ENCODE results near the gene GTF2H3. TPM values are rescaled to one million over a fixed set of nuclear protein-coding genes. Genes with fewer than 3 reads are reported as not detected.

GTF2H3 gene
- total and polyA plus RNA-seq, 9 of the 15 experiments (the other 6 are each of a cell fraction or from before 2014, with no cell fraction given), result 22.7 to 99.7 (median 49.6) TPM

DNA sequence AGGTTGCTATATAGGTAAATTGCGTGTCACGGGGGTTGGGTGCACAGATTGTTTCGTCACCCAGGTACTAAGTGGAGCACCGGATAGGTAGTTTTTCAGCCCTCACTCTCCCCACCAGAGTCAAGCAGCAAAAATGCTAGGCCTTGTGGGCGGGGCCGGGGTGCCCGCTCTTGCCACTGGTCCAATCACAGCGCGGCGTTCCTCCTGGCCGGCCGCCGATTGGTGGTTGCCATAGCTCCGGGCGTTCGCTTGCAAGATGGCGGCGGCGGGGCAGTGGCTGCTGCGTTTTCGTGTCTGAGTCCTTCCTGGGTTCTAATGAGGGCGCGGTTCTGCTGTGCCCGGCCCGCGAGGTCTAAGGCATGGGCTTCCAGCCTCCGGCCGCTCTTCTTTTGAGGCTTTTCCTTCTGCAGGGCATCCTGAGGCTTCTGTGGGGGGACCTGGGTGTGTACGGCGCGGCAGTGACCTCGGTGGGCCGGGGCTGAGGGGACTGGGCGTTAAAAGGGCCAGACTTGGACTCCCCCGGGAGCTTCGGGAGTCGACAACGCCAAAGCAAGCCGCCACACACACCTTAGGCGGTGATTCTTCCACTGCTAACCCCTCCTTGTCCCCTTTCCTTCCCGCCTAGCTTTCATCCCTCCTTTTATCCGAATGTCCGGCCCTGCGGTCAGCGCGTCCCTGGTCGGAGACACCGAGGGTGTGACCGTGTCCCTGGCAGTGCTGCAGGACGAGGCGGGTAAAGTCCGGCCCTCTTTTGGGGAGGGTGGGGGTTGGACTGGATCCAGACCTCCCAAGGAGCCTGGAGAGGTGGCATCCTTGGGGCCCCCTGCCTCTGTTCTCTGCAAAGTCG, 37.5 kb downstream of the GTF2H3 start, which contains the start of gene TCTN2 (continued):
- TF ChIP-seq IFI16 (CRISPR knock-in tag; IDR thresholded peaks at IDR 0.05) (no peak), NRF1 (conservative IDR thresholded peaks at IDR 0.05 in 1 of 2, IDR thresholded peaks at IDR 0.05 in 1 of 2) (0 out of 4 replicates have a peak, but pooled peaks of 1 of the 2 experiments have one; percentile 23), YY1 (IDR thresholded peaks at IDR 0.05; ENCODE audit: borderline replicate concordance in 1 of 3, control insufficient read depth in 1 of 3, extremely low read depth in 1 of 3, insufficient read depth in 3 of 3, insufficient read length in 1 of 3, insufficient replicate concordance in 2 of 3, low read depth in 1 of 3, low read length in 2 of 3) (peak; percentile 89 to 99 (median 98)), NFYB (IDR thresholded peaks at IDR 0.05; ENCODE audit: extremely low read depth, insufficient read length) (peak; percentile 86), RBFOX2 (IDR thresholded peaks at IDR 0.05; ENCODE audit: low read depth, low read length) (peak; percentile 63), MAZ (CRISPR knock-in tag; conservative IDR thresholded peaks at IDR 0.05 in 1 of 2, IDR thresholded peaks at IDR 0.05 in 1 of 2) (0 out of 4 replicates have a peak, but pooled peaks of 1 of the 2 experiments have one; percentile 19), RNF2 (IDR thresholded peaks at IDR 0.05) (no peak), ZNF57 (CRISPR knock-in tag; IDR thresholded peaks at IDR 0.05) (no peak), MCM2 (IDR thresholded peaks at IDR 0.05; ENCODE audit: low read depth) (no peak), CXXC5 (CRISPR knock-in tag; IDR thresholded peaks at IDR 0.05) (peak; percentile 70), GTF3C2 (IDR thresholded peaks at IDR 0.05; ENCODE audit: borderline replicate concordance, extremely low read depth, insufficient read length) (no peak), ZNF23 (CRISPR knock-in tag; IDR thresholded peaks at IDR 0.05) (no peak), PCBP1 (IDR thresholded peaks at IDR 0.05; ENCODE audit: low read depth, low read length, poor library complexity, severe bottlenecking) (no peak), GMEB1 (CRISPR knock-in tag; IDR thresholded peaks at IDR 0.05) (no peak)
- TF ChIP-seq, protein P1, sequence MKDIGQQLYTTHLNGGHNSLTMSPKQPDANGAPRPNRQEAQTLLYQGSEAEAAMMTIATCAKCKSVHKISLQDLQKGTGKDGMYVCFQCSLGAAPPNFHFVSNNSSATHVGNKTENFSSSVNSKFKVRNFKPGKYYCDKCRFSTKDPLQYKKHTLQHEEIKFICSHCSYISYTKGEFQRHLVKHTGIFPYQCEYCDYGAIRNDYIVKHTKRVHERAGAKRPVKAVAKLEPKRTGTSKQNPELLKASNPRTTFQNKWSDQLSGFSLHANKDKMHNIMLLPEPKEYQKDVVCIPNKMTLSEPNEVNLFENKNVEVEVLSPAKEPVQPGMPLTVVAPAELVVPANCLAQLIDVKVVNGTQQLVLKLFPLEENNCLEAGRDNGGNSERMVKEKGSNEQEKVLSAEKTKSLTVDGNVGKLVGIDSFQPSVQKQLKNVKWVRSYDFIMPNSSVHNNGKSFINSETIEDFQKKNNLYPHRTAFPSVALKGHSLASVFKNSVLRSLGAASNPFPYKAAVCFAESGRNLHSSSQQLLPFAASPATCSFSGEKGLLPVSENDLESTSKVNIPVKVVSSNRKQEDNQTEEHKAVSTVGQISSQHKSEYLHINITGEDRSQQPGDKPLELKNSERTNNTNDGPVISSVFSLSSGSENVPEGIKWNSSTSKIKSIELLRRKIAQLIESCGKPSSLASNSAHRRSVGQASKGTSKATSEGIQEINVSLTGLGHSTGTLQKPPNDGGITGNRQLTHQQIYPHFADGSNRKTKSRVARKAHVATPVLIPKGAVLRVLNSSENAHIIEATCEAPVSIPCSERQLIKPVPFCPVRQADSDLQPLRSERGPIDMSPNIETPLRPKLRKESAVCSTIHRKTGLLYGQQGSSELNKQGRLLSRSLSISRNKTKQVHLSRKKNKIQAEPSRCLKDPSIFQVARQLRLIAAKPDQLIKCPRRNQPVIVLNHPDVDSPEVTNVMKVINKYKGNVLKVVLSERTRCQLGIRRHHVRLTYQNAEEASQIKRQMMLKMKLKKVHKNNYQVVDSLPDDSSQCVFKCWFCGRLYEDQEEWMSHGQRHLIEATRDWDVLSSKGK (CRISPR knock-in tag; IDR thresholded peaks at IDR 0.05), result no peak
- TF ChIP-seq, protein P2, sequence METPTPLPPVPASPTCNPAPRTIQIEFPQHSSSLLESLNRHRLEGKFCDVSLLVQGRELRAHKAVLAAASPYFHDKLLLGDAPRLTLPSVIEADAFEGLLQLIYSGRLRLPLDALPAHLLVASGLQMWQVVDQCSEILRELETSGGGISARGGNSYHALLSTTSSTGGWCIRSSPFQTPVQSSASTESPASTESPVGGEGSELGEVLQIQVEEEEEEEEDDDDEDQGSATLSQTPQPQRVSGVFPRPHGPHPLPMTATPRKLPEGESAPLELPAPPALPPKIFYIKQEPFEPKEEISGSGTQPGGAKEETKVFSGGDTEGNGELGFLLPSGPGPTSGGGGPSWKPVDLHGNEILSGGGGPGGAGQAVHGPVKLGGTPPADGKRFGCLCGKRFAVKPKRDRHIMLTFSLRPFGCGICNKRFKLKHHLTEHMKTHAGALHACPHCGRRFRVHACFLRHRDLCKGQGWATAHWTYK (CRISPR knock-in tag; IDR thresholded peaks at IDR 0.05), result no peak

All from K562 (cell line).